GM18870 (cell line): ENCODE data around the gene RSPO4.
A peak's percentile ranks its signal among the peaks of the same experiment; 100 is the strongest.
"Not testable (repeated sequence)": the region's sequence is repeated elsewhere in the genome, so short reads cannot be mapped to it uniquely, and the experiment has no call there.

ENCODE experiments used
- ATAC-seq: cut with Tn5 transposase; IDR thresholded peaks from one replicate; pipeline ENCODE4 v1.9.1; 2021; ENCODE audit warnings: moderate library complexity; ENCODE audit not compliant: unreplicated experiment

The RSPO4 gene

DNA sequence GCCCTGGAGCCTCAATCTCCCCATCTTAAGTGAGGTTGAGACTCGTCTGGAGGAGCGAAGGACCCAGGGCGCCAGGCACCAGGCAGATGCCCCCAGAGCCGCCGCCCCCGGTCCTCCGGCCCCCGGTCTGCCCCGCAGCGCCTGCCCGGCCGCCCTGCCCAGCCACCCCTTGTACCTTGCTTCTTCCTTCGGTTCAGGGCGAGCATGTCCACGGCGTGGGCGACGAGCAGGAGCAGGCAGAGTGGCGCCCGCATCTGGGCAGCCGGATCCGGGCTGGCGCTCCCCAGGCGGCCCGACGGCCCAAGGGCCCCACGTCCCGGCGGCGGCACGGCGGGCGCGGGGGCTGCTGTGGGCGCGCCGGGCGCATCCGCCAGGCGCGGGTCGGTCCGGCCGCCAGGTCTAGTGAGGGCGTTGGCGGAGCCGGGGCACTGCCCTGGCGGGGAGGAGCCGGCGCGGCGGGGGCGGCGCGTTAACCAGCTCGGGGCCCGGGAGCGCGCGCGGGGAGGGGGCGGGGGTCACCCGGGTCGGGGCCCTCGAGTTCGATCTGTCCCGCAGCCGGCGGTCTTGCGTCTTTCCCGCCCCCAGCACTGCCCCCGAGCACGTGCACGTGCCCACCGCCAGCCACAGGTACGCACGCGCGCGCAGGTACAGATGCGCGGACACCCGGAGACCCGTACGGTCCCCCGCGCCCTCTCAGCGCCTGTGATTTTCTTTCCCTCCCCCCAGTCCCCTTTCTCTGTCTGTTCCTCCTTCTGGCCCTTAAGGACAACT lies at the start of gene RSPO4:
Gene RSPO4 (minus strand): TSS at position 401 of the 771 bp plus-strand sequence. CDS start 147 bp downstream, at position 254.
- no peak for ATAC-seq

DNA sequence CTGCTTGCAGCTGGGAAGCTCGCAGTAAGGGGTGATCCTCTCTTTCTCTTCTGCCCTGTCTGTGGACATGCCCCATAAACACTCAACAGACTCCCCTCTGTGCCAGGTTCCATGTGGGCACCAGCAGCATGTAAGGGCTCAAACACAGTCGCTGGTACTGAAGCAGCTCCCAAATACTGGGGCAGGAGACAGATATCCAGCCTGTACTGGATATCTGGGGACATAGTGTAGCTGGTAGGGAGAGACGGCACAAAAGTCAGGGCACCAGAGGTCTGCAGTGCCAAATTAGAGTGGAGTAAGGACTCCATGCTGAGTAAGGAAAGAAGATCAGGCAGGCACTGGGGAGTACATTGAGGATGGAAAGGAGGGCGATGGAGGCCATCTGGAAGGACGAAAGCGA lies 48.3 kb upstream of the RSPO4 start:
- no peak for ATAC-seq

DNA sequence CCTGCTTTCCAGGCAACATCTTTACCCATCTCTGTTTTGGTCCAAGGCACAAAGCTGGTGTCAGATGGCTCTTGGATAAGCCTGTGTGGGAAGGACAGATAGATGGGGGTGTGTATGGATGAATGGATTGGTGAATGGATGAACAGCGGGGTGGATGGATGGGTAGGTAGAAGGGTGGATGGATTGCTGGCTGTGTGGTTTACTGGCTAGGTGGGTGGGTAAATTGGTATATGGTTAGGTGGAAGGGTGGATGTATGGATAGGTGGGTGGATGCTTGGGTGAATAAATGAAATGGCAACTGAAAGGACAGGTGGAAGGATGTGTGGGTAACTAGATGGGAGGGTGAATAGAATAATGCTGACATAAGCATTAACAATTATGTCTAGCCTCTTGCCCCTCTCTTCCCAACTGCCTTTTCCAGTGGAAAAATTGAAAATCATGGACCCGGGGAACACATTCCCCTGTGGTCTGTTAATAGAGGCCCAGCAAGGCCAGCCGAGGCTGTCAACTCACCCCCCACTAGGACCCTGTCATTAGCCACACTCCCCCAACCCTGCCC lies 43.8 kb upstream of the RSPO4 start:
- no peak for ATAC-seq

DNA sequence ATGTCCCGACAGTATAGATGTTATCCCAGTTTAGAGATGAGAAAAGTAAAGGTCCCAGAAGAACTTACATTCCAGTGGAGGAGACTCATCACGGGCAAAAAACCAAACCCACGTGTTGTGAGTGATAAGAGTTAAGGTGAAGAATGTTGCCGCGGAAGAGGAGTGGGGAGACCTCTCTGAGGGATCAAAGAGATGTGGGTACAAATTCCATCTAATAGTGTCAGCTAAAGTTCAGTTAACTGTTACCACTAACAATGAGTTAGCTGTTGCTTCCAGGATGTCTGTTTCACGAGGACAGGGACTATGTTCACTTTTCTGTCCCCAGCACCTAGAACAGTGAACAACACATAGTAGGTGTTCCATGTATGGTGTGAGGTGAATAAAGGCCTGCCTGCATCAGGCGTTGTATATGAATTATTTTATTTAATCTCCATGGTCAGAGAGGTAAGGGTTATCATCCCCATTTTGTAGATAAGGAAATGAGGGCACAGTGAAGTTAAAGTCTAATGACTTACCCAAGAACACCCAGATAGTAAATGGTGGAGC lies 39.8 kb upstream of the RSPO4 start:
- ATAC-seq: no peak

DNA sequence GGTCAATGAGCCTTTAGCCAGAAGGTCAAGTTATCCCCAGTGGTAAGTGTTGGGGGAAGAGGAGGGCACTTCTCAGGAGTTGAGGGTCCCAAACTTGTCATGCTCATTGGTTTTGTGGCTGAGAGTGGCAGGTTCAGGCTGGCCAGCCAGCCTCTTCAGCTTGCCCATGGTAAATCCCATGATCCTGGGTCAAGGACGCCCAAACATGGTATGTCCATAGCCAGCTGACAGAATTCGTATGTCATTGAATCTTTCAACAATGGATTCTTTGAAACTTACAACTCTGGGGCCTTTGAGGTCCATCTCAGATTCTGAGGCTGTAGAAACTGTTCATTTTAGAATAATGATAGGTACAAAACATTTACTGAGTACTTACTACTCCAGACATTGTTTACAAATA lies 36.1 kb upstream of the RSPO4 start:
- ATAC-seq: no peak

DNA sequence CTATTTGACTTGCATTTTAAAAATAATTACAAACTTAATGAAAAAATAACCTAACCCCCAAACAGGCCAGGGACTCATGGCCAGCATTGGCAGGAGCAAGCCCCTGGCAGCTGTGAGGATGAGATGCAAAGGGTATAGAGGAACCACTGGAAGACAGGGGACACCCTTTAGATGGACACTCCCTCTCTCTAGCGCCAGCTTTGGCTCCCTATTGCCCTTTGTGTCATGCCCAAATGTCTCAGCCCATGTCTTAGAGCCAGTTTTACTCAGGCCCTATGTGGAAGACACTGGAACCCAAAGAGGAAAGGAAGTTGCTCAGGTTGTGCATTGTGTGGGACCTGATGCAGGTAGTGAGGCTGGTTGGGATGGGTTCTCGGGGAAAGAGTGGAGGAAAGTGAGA lies 34.9 kb upstream of the RSPO4 start:
- no peak for ATAC-seq

DNA sequence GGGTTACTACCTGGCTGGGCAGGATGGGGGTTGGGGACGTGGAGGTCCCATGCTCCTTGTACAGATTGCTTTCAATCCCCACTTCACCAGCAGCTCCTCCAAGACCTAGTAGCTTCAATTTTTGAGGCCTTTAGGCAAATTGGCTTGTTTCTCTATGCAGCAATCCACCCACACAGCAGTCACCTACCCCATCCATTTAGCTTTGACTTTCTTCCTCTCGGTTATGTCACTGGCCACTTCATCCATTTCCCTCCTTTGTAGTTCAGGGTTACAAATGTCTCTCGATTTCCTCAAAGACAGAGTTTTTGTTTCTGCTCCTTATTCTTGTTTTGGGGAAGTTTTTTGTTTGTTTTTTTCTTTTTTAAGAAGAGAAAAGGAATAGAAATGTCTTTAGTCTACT lies 33.4 kb upstream of the RSPO4 start:
- no peak for ATAC-seq

DNA sequence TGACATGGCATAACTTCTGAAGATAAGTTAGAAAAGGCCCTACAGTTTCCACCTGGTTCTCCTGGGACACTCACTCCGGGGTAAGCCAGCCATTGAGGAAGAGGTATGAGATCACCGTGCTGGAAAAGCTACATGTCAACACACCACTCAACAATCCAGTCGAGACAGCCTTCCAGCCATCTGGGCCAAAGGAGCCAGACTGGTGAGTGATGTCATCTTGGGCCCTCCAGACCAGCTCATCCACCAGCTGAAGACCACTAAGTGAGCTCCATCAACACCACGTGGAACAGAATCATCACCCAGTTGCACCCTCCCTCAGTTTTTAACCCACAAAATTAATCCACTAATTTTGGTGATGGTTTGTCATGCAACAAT lies 32.3 kb upstream of the RSPO4 start:
- ATAC-seq: no peak

DNA sequence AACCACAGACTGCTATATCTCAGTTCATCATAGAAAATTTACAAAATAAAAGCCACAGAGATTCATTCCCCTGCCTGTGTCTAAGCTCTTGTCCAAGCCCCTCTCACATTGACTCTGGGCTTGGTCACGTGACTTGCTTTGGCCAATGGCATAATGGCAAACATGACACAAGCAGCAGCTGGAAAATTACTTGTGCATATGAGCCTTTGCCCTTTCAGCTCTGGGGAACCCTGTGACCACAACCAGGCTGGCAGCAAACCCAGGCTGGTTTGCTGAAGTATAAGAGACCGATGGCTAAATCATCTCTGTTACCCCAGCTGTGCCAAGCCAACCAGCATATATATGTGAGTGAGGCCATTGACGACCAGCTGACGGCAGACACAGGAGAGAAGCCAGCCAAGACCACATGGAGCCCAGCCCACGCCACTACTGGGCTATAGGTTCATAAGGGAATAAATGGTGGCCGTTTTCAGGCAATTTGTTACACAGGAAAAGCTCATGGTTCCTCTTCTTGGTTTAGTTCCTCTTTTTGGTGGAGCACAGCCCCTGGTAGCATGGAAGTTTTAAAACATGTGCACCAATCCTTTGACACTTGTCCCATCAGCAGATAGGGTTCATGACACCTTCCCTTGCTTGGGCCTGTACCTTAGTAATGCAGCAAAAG lies 31.8 kb upstream of the RSPO4 start:
- ATAC-seq: no peak

DNA sequence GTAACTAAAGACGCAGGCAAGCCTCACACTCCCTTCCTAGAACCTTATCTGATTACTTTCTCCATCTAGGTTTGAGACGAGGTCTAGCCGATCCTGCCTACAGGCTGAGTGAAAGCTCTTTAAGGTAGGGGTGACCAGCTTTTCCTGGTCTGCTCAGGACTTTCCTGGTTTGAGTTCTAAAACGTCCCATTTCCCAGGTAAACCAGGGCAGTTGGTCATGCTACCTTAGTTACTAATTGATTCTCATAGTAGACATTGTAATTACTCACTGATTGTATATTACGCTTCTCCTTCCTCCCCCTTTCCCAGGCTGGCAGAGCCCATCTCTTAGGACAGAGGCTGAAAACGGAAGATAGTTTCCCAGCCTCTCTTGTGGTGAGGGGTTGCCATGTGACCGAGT lies 27.9 kb upstream of the RSPO4 start:
- ATAC-seq: no peak

DNA sequence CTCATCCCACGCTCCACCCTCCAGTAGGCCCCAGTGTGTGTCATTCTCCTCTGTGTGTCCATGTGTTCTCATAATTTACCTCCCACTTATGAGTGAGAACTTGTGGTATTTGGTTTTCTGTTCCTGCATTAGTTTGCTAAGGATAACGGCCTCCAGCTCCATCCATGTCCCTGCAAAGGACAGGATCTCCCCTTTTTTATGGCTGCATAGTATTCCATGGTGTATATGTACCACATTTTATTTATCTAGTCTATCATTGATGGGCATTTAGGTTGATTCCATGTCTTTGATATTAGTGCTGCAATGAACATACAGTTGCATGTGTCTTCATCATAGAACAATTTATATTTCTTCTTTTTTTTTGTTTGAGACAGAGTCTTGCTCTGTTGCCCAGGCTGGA lies 24.1 kb upstream of the RSPO4 start:
- not testable (repeated sequence) for ATAC-seq

DNA sequence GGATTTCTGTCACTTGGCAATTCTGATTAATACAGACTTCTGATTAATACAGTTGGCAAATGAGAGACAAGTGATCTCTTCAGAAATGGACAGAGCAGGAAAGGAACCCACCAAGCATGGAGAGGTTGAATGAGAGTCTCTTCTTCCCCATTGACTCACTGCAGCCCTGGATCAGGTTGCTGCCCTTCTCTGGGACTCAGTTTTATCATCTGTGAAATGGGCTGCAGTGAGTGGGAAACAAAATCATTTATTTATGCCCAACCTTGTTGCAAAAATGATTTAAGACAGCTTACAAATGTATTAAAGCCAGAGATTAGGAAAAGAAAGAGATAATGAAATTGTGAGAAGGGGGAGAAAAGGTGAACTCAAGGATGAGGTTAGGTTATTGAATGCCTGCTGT lies 20.8 kb upstream of the RSPO4 start:
- ATAC-seq: no peak

DNA sequence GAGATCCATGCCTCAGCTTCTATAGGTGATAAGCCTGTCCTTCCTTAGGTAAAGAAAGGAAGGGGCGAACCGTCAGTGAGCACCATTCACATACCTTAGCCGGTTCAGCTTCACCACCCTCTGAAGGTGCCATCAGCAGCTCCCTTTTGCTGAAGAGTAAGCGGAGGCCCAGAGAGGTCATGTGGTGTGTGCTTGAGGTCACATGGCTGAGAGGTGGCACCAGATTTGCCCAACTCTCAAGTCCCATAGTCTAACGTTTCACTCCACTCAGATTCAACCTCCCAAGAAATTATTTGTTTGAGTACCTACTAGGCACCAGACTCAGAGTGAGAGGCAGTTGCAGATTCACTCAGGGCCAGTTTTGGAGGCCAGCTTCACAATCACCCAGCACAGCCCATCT lies 18.5 kb upstream of the RSPO4 start:
- ATAC-seq: no peak

DNA sequence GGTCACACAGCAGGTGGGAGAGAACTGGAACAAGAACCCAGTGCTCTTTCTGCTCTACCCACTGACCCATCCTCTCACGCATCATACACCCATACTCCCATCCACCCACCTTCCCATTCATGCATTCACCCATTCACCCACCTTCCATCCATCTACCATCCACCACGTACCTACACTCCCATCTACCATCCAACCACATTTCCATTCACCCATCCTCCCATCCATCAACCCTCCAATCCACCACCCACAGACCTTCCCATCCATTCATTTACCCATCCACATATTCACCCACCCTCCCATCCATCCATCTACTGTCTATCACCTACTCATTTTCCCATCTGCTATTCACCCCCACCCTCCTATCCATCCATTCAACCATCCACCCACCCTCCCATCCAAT lies 17.2 kb upstream of the RSPO4 start:
- ATAC-seq: no peak

DNA sequence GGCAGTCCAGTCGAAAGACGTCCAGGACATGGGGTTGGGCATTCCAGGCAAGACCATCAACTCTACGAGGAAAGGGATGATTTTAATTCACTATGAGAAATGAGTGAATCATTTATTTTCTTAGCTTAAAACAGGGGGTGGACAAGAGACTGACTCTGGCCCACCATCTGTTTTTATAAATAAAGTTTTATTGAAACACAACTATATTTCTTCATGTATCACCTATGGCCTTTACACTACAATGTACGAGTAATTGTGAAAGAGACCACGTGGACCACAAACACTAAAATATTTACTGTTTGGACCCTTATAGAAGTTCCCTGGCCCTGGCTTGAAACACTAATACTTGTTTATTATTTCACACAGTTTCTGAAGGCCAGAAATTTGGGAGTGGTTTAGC lies 15.6 kb upstream of the RSPO4 start:
- no peak for ATAC-seq

DNA sequence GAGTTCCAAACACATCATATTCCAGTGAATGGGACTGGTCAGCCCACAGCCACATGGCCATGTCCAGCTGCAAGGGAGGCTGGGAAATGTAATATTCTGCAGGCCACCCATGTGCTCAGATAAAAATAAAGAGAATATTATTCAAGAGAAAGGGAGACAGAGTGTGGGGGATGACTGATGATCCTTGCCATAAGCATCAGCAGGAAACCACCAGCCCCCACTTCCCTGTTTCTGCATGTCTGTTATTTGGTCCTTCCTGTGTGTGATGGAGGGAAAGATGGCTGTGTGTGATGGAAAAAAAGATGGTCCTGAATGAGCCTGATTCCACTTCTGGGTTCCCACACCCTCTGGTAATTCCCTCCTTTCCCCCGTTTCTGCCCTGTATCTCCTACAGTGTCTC lies 13.1 kb upstream of the RSPO4 start:
- ATAC-seq: no peak

DNA sequence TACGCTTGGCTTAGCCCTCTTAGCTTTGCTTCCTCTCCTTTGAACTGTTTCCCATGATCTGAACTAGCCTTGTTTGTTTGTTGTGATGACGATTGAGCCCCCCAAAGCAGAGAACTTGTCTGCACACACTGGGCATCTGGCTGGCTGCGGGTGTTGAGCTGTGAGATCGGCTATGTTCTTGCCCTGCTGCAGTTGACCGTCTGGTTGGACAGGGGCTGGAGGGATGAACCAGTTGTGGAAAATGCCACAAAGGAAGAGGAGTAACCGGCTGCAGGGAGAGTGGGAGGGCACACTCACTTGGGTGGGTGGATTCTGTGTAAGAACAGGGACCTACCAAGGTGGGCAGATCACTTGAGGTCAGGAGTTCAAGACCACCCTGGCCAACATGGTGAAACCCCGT lies 12.4 kb upstream of the RSPO4 start:
- ATAC-seq: no peak

DNA sequence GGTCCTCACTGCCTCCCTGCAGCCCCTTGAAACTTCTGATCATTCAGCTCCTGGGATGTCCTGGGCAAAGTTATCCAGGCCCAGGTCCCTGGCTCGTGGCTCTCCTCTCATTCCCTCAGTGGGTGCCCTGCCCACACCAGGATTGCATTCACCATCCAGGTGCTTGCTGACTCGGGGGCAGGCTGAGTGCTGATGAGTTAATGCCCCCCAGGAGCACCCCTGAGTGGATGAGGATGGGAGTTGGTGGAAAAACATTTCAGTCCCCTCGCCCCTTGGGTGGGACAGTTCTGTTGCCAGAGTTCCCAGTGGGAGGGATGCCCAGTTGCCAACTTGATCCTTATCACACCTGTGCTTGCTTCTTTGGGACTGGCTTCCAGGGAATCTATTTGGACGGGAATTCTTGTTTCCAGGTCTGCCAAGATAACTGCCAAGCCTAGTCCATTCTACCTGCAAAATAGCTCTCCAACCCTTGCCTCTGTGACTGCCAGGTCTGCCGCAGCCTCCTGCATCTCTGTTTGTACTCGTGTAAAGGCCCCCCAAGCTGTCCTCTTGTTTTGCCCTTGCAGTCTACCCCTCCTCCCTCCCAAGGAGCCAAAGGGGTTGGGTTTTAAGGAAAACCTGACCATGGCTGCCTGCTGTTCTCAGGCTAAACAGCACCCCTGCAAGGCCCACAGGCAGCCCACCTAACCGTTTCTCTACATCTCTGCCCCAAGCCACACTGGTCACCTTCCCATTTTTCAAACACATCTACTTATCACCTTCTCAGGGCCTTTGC lies 11.6 kb upstream of the RSPO4 start:
- no peak for ATAC-seq

DNA sequence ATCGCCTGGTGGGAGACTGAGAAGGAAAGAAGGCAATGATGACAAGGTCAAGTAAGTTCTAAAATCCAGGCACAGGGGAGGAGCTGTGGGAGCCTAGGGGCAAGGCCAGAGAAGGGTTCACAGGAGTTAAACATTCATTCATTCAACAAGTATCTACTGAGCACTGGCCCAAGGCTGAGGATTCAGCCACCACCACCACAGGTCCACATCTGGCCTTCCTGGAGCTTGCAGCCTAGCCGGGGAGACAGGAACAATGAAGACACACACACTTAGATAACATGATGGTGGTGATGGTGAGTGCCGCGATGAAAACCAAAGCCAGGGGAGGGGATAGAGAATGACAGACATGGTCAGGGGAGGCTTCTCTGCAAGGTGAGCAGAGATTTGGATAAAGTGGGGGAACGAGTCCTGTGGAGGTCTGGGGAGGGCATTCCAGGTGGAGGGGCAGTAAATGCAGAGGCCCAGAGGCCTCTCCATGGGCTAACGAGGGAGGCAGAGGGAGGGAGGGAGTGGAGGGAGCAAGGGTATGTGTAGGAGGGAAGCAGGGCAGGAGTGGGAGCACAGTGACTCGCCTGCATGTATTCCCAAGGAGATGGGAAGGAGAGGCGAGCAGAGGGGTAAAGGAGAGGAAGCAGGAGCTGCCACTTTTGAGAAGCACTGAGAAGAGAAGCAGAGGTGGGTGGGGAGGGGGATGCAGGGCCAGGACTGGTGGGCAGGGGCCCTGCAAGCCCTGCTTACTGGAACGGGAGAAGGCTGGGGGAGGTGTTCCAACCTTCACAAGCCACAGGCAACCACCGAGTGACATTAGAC lies 10.5 kb upstream of the RSPO4 start:
- no peak for ATAC-seq

DNA sequence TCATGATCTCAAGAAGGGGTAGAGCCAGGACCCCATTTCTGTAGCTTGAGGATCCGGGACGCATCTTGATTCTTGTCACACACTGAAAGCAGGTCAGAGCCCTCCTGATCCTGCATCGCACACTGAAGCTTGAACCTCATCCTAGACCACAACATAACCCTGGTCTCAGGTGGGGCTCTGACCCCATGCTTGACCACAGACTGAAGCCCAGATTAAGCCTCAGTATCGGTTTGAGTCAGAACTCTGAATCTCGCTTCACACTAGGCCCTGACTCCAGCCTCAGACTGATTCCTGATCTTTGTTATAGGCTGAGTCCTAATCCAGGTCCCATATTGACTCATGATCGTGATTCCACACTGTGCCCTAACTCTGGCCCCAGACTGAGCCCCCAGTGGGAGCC lies 8.5 kb upstream of the RSPO4 start:
- ATAC-seq: peak; percentile 61
